ENCODE data around the gene ZNF474.

Gene ZNF474

GRCh38 chr5:122175852-122176251 is 46.5 kb downstream of the ZNF474 start:
- no peak for DNase-seq (ENCODE audit: low read depth)
- TF ChIP-seq CTCF (conservative IDR thresholded peaks at IDR 0.05; ENCODE audit: control insufficient read depth, insufficient read depth, low read depth, low read length): no peak
- no peak overlapping the region for H3K4me3 ChIP-seq (ENCODE audit: control insufficient read depth, low read depth, low read length)

- no peak overlapping the region for H3K4me3 ChIP-seq (ENCODE audit: control insufficient read depth, low read depth, low read length)
- no peak for TF ChIP-seq CTCF (conservative IDR thresholded peaks at IDR 0.05; ENCODE audit: control insufficient read depth, insufficient read depth, low read depth, low read length)
- no peak for DNase-seq (ENCODE audit: low read depth)
Measured at GRCh38 chr5:122177161-122177560, 47.8 kb downstream of the ZNF474 start.

GRCh38 chr5:122179701-122180100 is 50.4 kb downstream of the ZNF474 start:
- no peak overlapping the region for H3K4me3 ChIP-seq (ENCODE audit: control insufficient read depth, low read depth, low read length)
- DNase-seq (ENCODE audit: low read depth): no peak
- TF ChIP-seq CTCF (conservative IDR thresholded peaks at IDR 0.05; ENCODE audit: control insufficient read depth, insufficient read depth, low read depth, low read length): no peak

- TF ChIP-seq CTCF (conservative IDR thresholded peaks at IDR 0.05; ENCODE audit: control insufficient read depth, insufficient read depth, low read depth, low read length): no peak
- no peak overlapping the region for H3K4me3 ChIP-seq (ENCODE audit: control insufficient read depth, low read depth, low read length)
- DNase-seq (ENCODE audit: low read depth): no peak
Measured at GRCh38 chr5:122180146-122180712, 50.9 kb downstream of the ZNF474 start.

GRCh38 chr5:122180863-122181548 is 51.7 kb downstream of the ZNF474 start:
- H3K4me3 ChIP-seq (ENCODE audit: control insufficient read depth, low read depth, low read length): no peak overlapping the region
- TF ChIP-seq CTCF (conservative IDR thresholded peaks at IDR 0.05; ENCODE audit: control insufficient read depth, insufficient read depth, low read depth, low read length): no peak
- peak; percentile 89 for DNase-seq (ENCODE audit: low read depth)

- no peak for DNase-seq (ENCODE audit: low read depth)
- TF ChIP-seq CTCF (conservative IDR thresholded peaks at IDR 0.05; ENCODE audit: control insufficient read depth, insufficient read depth, low read depth, low read length): no peak
Measured at GRCh38 chr5:122181863-122182262, 52.5 kb downstream of the ZNF474 start.

More at GRCh38 chr5:122181863-122182262, 52.5 kb downstream of the ZNF474 start:
- H3K4me3 ChIP-seq (ENCODE audit: control insufficient read depth, low read depth, low read length): no peak overlapping the region

Data from fibroblast of mammary gland (primary cell).